ENCODE measurements around the gene MVB12B. TPM values are rescaled to one million over a fixed set of nuclear protein-coding genes. Genes with fewer than 3 reads are reported as not detected.

MVB12B gene
- total and polyA plus RNA-seq, 2 of the 8 experiments (the other 6 are each of a cell fraction or from before 2014, with no cell fraction given), result 2.6 to 5.0 TPM

DNA sequence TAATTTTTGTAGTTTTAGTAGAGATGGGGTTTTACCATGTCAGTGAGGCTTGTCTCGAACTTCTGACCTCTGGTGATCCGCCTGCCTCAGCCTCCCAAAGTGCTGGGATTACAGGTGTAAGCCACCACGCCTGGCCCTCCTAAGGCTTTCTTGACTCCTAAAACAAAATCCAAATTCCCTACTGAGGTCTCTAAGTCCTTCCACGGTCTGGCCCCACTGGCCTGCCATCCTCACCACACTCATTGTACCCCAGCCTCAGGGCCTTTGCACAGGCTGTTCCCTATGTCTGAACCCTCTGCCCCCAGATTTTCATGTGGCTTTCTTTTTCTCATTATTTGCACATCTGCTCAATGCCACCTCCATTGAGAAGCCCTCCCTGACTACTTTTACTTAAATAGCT lies 34.7 kb upstream of the MVB12B start:
- Histone ChIP-seq H2BK15ac (ENCODE audit: low read length) (no peak overlapping the region), H3K36me3 (ENCODE audit: control insufficient read depth in 2 of 4, insufficient read depth in 4 of 4, low read length in 3 of 4) (no peaks in the 10 kb centered on the region), H4K8ac (ENCODE audit: extremely low read depth, insufficient read depth, low read length) (no peak overlapping the region), H3K27me3 (replicated peaks in 1 of 4; ENCODE audit: control insufficient read depth in 3 of 4, extremely low read depth in 1 of 4, insufficient read depth in 3 of 4, low read length in 3 of 4) (no peaks in the 10 kb centered on the region; a peak in 1 of 7 replicates), H2BK120ac (replicated peaks; ENCODE audit: low read depth, low read length) (no peak overlapping the region), H2BK12ac (ENCODE audit: low read depth, low read length) (no peak overlapping the region), H4K5ac (ENCODE audit: insufficient read length, low read depth, low read length) (no peak overlapping the region), H2AK5ac (ENCODE audit: low read depth, low read length) (no peak overlapping the region), H3K9ac (replicated peaks in 1 of 4; ENCODE audit: extremely low read depth in 1 of 4, low read depth in 3 of 4, low read length in 3 of 4) (no peak overlapping the region), H3K4me3 (ENCODE audit: extremely low read depth in 1 of 4, insufficient read depth in 2 of 4, low read depth in 3 of 4, low read length in 4 of 4) (no peak overlapping the region), H2BK20ac (ENCODE audit: low read length) (no peak overlapping the region), H3K23ac (ENCODE audit: insufficient read length) (no peak overlapping the region), H3K4me2 (ENCODE audit: insufficient read depth in 1 of 2, low read depth in 2 of 2, low read length in 2 of 2) (no peak overlapping the region), H3K4me1 (replicated peaks in 1 of 4; ENCODE audit: control insufficient read depth in 3 of 4, insufficient read depth in 4 of 4, low read length in 3 of 4) (no peaks in the 10 kb centered on the region), H3K79me2 (ENCODE audit: control insufficient read depth in 1 of 2, insufficient read depth in 2 of 2, low read length in 2 of 2) (no peaks in the 10 kb centered on the region), H3K79me1 (ENCODE audit: low read depth, low read length) (no peaks in the 10 kb centered on the region), H2AFZ (ENCODE audit: low read length) (no peak overlapping the region), H3K18ac (ENCODE audit: extremely low read depth, low read length) (no peak overlapping the region), H3K4ac (replicated peaks; ENCODE audit: insufficient read length, low read depth, low read length) (no peak overlapping the region), H3K9me3 (ENCODE audit: insufficient read depth in 2 of 2, low read depth in 1 of 2, low read length in 1 of 2) (no peaks in the 10 kb centered on the region), H2BK5ac (ENCODE audit: low read depth, low read length) (no peak overlapping the region), H4K20me1 (replicated peaks in 1 of 2; ENCODE audit: control insufficient read depth in 1 of 2, insufficient read depth in 2 of 2, low read length in 2 of 2) (no peaks in the 10 kb centered on the region), H3K27ac (ENCODE audit: low read depth, low read length) (no peak overlapping the region), H4K91ac (replicated peaks; ENCODE audit: insufficient read length, low read length) (no peak overlapping the region), H3K23me2 (ENCODE audit: low read depth, low read length) (no peaks in the 10 kb centered on the region), H3K56ac (replicated peaks; ENCODE audit: insufficient read length, low read depth, low read length) (no peak overlapping the region), H3K14ac (ENCODE audit: insufficient read length) (no peak overlapping the region)
- CTCF ChIA-PET (ENCODE audit: partially characterized antibody), result interaction anchor here (1.1 to 3.7 kb wide), 6 partner anchors 9 to 243 kb away, joined by 3 to 28 read pairs (median 6); no protein-coding TSS in a partner anchor
- POLR2A ChIA-PET (ENCODE audit: partially characterized antibody), result interaction anchor here (0.6 kb wide), 1 partner anchor 81 kb away, joined by 3 read pairs; no protein-coding TSS in a partner anchor
- WGBS, 2 experiments (ENCODE audit: extremely low coverage in 1 of 2, insufficient coverage in 1 of 2, insufficient read length in 1 of 2, insufficient replicate concordance in 2 of 2, low coverage in 1 of 2, low lambda C conversion rate in 2 of 2, missing lambda C conversion rate in 1 of 2), result 89% methylated on average over 4 of the region's 4 CpGs; no CpG with 5 or more reads in 1 of the 2 experiments
- TF ChIP-seq KDM1A (IDR thresholded peaks at IDR 0.05; ENCODE audit: borderline replicate concordance, low read length) (no peak), SP4 (IDR thresholded peaks at IDR 0.05; ENCODE audit: low read length) (no peak), CTBP2 (IDR thresholded peaks at IDR 0.05; ENCODE audit: borderline replicate concordance, insufficient read depth, insufficient read length, low read length) (no peak), KDM5A (IDR thresholded peaks at IDR 0.05; ENCODE audit: low read length) (no peak), ASH2L (IDR thresholded peaks at IDR 0.05; ENCODE audit: low read length) (no peak)
- TF ChIP-seq, protein P1, sequence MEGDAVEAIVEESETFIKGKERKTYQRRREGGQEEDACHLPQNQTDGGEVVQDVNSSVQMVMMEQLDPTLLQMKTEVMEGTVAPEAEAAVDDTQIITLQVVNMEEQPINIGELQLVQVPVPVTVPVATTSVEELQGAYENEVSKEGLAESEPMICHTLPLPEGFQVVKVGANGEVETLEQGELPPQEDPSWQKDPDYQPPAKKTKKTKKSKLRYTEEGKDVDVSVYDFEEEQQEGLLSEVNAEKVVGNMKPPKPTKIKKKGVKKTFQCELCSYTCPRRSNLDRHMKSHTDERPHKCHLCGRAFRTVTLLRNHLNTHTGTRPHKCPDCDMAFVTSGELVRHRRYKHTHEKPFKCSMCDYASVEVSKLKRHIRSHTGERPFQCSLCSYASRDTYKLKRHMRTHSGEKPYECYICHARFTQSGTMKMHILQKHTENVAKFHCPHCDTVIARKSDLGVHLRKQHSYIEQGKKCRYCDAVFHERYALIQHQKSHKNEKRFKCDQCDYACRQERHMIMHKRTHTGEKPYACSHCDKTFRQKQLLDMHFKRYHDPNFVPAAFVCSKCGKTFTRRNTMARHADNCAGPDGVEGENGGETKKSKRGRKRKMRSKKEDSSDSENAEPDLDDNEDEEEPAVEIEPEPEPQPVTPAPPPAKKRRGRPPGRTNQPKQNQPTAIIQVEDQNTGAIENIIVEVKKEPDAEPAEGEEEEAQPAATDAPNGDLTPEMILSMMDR (IDR thresholded peaks at IDR 0.05; ENCODE audit: control extremely low read depth in 1 of 3, insufficient read depth in 1 of 3, low read depth in 1 of 3, low read length in 3 of 3), result no peak
- FAIRE-seq, result no peak
- no peak for DNase-seq (ENCODE audit: low read depth in 1 of 2, low spot score in 2 of 2)
